PC-9 (cell line): Measurements from ENCODE around the gene FBXW12.

Source experiments
- CTCF ChIP-seq: fragments of 200-600 bp; sonication (generic); conservative IDR thresholded peaks from 2 replicates; pipeline ENCODE4 v1.6.1; 2017; ENCODE audit warnings: mixed run types, antibody characterized with exemption, mild to moderate bottlenecking, moderate library complexity
- EZH2 ChIP-seq: fragments of 200-600 bp; sonication (generic); IDR thresholded peaks from 2 replicates; pipeline ENCODE4 v1.8.0; 2017; ENCODE audit warnings: antibody characterized with exemption, low read depth

GRCh38 chr3:48334605-48335004 lies 37.4 kb upstream of the FBXW12 start:
- TF ChIP-seq CTCF (no peak), EZH2 (no peak)
